CD4-positive, alpha-beta T cell treated with Interleukin-4 for 1 hour (primary cell): ENCODE results near the gene TOMM5.

Experiments
- DNase-seq, 2 donors: peaks; one replicate each; pipeline ENCODE4 v3.0.0-alpha.2; 2020 to 2022

Gene TOMM5

GRCh38 chr9:37592108-37592951 lies at the start of gene TOMM5:
Gene TOMM5 (minus strand): TSS chr9:37592597. CDS start chr9:37592532, 65 bp downstream.
- DNase-seq, result peak; percentile 92 to 93

- no peak for DNase-seq
Measured at GRCh38 chr9:37641331-37641730, 48.9 kb upstream of the TOMM5 start.

- no peak for DNase-seq
Measured at GRCh38 chr9:37640246-37640645, 47.8 kb upstream of the TOMM5 start.

- no peak for DNase-seq
Measured at GRCh38 chr9:37639841-37640240, 47.4 kb upstream of the TOMM5 start.

GRCh38 chr9:37639109-37639762 lies 46.8 kb upstream of the TOMM5 start:
- no peak for DNase-seq

GRCh38 chr9:37636511-37637448 lies 44.4 kb upstream of the TOMM5 start:
- no peak for DNase-seq

GRCh38 chr9:37635808-37636207 lies 43.4 kb upstream of the TOMM5 start:
- DNase-seq, result no peak

GRCh38 chr9:37632479-37632878 lies 40.1 kb upstream of the TOMM5 start:
- no peak for DNase-seq

- DNase-seq, result no peak
Measured at GRCh38 chr9:37626708-37627292, 34.4 kb upstream of the TOMM5 start.

GRCh38 chr9:37625758-37626147 lies 33.4 kb upstream of the TOMM5 start:
- DNase-seq, result no peak

GRCh38 chr9:37625036-37625757 lies 32.8 kb upstream of the TOMM5 start:
- DNase-seq, result no peak

GRCh38 chr9:37624073-37624472 lies 31.7 kb upstream of the TOMM5 start:
- DNase-seq, result no peak

- DNase-seq, result no peak
Measured at GRCh38 chr9:37623267-37623666, 30.9 kb upstream of the TOMM5 start.

GRCh38 chr9:37622462-37622861 lies 30.1 kb upstream of the TOMM5 start:
- no peak for DNase-seq

- no peak for DNase-seq
Measured at GRCh38 chr9:37621273-37622121, 29.1 kb upstream of the TOMM5 start.

GRCh38 chr9:37620396-37620795 lies 28.0 kb upstream of the TOMM5 start:
- no peak for DNase-seq

- DNase-seq, result no peak
Measured at GRCh38 chr9:37619806-37620205, 27.4 kb upstream of the TOMM5 start.

GRCh38 chr9:37618817-37619216 lies 26.4 kb upstream of the TOMM5 start:
- DNase-seq, result no peak

GRCh38 chr9:37617832-37618231 lies 25.4 kb upstream of the TOMM5 start:
- no peak for DNase-seq

- DNase-seq, result no peak
Measured at GRCh38 chr9:37617161-37617560, 24.8 kb upstream of the TOMM5 start.

- DNase-seq, result no peak
Measured at GRCh38 chr9:37611961-37612360, 19.6 kb upstream of the TOMM5 start.
